ENCODE measurements around the gene SMARCA4. TPM values are rescaled to one million over a fixed set of nuclear protein-coding genes. Genes with fewer than 3 reads are reported as not detected.
"Not testable (repeated sequence)": the region's sequence is repeated elsewhere in the genome, so short reads cannot be mapped to it uniquely, and the experiment has no call there.

SMARCA4 gene
- total RNA-seq, 4 donors from 2014 or later = 81.9 to 460 (median 118) TPM

- peak; percentile 40 for DNase-seq
- H3K36me3 ChIP-seq = no peaks in the 10 kb centered on the region
- H3K4me1 ChIP-seq = peaks cover 0 to 20% (median 8%) of the 10 kb centered on the region in 4 donors
- intact Hi-C loops (cut with DNase I; ENCODE audit: low total_unique reads) = no loop called here
- in situ Hi-C loops (cut with MboI; ENCODE audit: low pct_ligation_motif_present in 1 of 4, low pct_unique_long_range_greater_than_20kb in 1 of 4, low sequenced_read_pairs in 3 of 4) = loop anchor here in 1 of 4 donors (10.0 kb wide), 1 partner anchor 188 kb away; no protein-coding TSS in a partner anchor
- 0 to 4% methylated on average over 2 to 11 of the region's 11 CpGs for WGBS, 2 donors (ENCODE audit: low coverage in 1 of 2)
- H3K27me3 ChIP-seq = no peaks in the 10 kb centered on the region
- no peaks in the 10 kb centered on the region for H3K9me3 ChIP-seq
- H3K27ac ChIP-seq = peak overlapping the region; percentile 24 to 58 (median 47)
- TF ChIP-seq, protein P1, sequence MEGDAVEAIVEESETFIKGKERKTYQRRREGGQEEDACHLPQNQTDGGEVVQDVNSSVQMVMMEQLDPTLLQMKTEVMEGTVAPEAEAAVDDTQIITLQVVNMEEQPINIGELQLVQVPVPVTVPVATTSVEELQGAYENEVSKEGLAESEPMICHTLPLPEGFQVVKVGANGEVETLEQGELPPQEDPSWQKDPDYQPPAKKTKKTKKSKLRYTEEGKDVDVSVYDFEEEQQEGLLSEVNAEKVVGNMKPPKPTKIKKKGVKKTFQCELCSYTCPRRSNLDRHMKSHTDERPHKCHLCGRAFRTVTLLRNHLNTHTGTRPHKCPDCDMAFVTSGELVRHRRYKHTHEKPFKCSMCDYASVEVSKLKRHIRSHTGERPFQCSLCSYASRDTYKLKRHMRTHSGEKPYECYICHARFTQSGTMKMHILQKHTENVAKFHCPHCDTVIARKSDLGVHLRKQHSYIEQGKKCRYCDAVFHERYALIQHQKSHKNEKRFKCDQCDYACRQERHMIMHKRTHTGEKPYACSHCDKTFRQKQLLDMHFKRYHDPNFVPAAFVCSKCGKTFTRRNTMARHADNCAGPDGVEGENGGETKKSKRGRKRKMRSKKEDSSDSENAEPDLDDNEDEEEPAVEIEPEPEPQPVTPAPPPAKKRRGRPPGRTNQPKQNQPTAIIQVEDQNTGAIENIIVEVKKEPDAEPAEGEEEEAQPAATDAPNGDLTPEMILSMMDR (IDR thresholded peaks at IDR 0.05) = peak; percentile 60 to 79 (median 64)
- TF ChIP-seq EP300 (IDR thresholded peaks at IDR 0.05; ENCODE audit: low read depth) = no peak
- H3K4me3 ChIP-seq = no peak overlapping the region
Measured at GRCh38 chr19:10936661-10937084, 24.2 kb upstream of the SMARCA4 start.

DNA sequence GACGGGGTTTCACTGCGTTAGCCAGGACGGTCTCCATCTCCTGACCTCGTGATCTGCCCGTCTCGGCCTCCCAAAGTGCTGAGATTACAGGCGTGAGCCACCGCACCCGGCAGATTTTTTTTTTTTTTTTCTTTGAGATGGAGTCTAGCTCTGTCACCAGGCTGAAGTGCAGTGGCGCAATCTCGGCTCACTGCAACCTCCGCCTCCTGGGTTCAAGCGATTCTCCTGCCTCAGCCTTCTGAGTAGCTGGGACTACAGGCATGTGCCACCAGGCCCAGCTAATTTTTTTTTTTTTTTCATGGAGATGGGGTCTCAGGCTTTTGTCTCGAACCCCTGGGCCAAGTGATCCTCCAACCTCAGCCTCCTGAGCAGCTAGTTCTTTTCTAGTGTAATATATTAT lies 19.2 kb upstream of the SMARCA4 start:
- H3K4me3 ChIP-seq; H3K36me3 ChIP-seq; in situ Hi-C loops (cut with MboI; ENCODE audit: low pct_ligation_motif_present in 1 of 4, low pct_unique_long_range_greater_than_20kb in 1 of 4, low sequenced_read_pairs in 3 of 4); H3K27me3 ChIP-seq; intact Hi-C loops (cut with DNase I; ENCODE audit: low total_unique reads); DNase-seq; H3K9me3 ChIP-seq: not testable (repeated sequence)
- WGBS, 2 donors (ENCODE audit: low coverage in 1 of 2) = 58 to 67% methylated on average over 9 to 14 of the region's 14 CpGs
- peaks cover 0 to 32% (median 9%) of the 10 kb centered on the region in 4 donors for H3K4me1 ChIP-seq
- peak overlapping the region in 3 of 4 donors; percentile 48 to 58 (median 48) for H3K27ac ChIP-seq

- WGBS, 2 donors (ENCODE audit: low coverage in 1 of 2) = 91 to 100% methylated on average over 4 of the region's 4 CpGs
- DNase-seq; H3K9me3 ChIP-seq; H3K4me3 ChIP-seq; in situ Hi-C loops (cut with MboI; ENCODE audit: low pct_ligation_motif_present in 1 of 4, low pct_unique_long_range_greater_than_20kb in 1 of 4, low sequenced_read_pairs in 3 of 4); H3K27ac ChIP-seq; intact Hi-C loops (cut with DNase I; ENCODE audit: low total_unique reads); H3K27me3 ChIP-seq; H3K36me3 ChIP-seq: not testable (repeated sequence)
- peaks cover 0 to 26% (median 7%) of the 10 kb centered on the region in 4 donors for H3K4me1 ChIP-seq
Measured at GRCh38 chr19:10943412-10943811, 17.4 kb upstream of the SMARCA4 start.

DNA sequence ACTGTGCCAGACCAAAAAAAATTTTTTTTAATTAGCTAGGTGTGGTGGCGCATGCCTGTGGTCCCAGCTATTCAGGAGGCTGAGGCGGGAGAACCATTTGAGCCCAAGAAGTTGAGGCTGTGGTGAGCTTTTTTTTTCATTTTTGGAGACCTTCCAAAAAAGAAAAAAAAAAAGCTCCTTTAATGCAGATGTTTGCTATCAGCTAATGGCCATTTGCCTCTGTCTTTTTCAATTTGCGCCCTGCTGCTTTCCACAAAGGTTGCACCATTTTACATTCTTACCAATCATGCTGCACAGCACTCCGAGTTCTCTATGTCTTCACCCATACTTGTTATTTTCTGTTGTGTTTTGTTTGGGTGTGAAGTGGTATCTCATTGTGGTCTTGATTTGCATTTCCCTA lies 15.6 kb upstream of the SMARCA4 start:
- no peaks in the 10 kb centered on the region for H3K9me3 ChIP-seq
- 85 to 90% methylated on average over 3 to 4 of the region's 4 CpGs for WGBS, 2 donors (ENCODE audit: low coverage in 1 of 2)
- H3K4me3 ChIP-seq = no peak overlapping the region
- no peak for TF ChIP-seq EP300 (IDR thresholded peaks at IDR 0.05; ENCODE audit: low read depth)
- TF ChIP-seq, protein P1 (IDR thresholded peaks at IDR 0.05) = no peak
- H3K36me3 ChIP-seq = no peaks in the 10 kb centered on the region
- H3K4me1 ChIP-seq = peaks cover 0 to 14% (median 2%) of the 10 kb centered on the region in 4 donors
- H3K27ac ChIP-seq = no peak overlapping the region
- intact Hi-C loops (cut with DNase I; ENCODE audit: low total_unique reads) (no loop called here), in situ Hi-C loops (cut with MboI; ENCODE audit: low pct_ligation_motif_present in 1 of 4, low pct_unique_long_range_greater_than_20kb in 1 of 4, low sequenced_read_pairs in 3 of 4) (no loop called here)
- H3K27me3 ChIP-seq = no peaks in the 10 kb centered on the region
- no peak for DNase-seq

GRCh38 chr19:10946958-10947657 lies 13.7 kb upstream of the SMARCA4 start:
- intact Hi-C loops (cut with DNase I; ENCODE audit: low total_unique reads) = no loop called here
- no peak overlapping the region for H3K27ac ChIP-seq
- 21 to 85% methylated on average over 2 to 6 of the region's 6 CpGs for WGBS, 2 donors (ENCODE audit: low coverage in 1 of 2)

More at GRCh38 chr19:10946958-10947657, 13.7 kb upstream of the SMARCA4 start:
- in situ Hi-C loops (cut with MboI; ENCODE audit: low pct_ligation_motif_present in 1 of 4, low pct_unique_long_range_greater_than_20kb in 1 of 4, low sequenced_read_pairs in 3 of 4) = no loop called here
- Histone ChIP-seq H3K27me3 (no peaks in the 10 kb centered on the region), H3K36me3 (no peaks in the 10 kb centered on the region), H3K9me3 (no peaks in the 10 kb centered on the region), H3K4me3 (no peak overlapping the region), H3K4me1 (peaks cover 0 to 12% (median 2%) of the 10 kb centered on the region in 4 donors)
- no peak for TF ChIP-seq POLR2A (IDR thresholded peaks at IDR 0.05)
- TF ChIP-seq EP300 (IDR thresholded peaks at IDR 0.05; ENCODE audit: low read depth) = no peak
- TF ChIP-seq POLR2AphosphoS5 (IDR thresholded peaks at IDR 0.05) = no peak
- TF ChIP-seq, protein P1 (IDR thresholded peaks at IDR 0.05) = no peak
- no peak for DNase-seq
